SKM-1 treated with dmso at 0.1 percent for 144 hours (cell line): Measurements from ENCODE around the gene FZD10.

Experiments
- DNase-seq: peaks from one replicate; lab custom pipeline; 2025; ENCODE audit not compliant: unreplicated experiment; lab: John Stamatoyannopoulos, UW

Gene FZD10

GRCh38 chr12:130131801-130132200 is 30.5 kb upstream of the FZD10 start:
- DNase-seq = no peak

- no peak for DNase-seq
Measured at GRCh38 chr12:130132831-130133511, 29.3 kb upstream of the FZD10 start.

- no peak for DNase-seq
Measured at GRCh38 chr12:130133851-130134562, 28.3 kb upstream of the FZD10 start.

GRCh38 chr12:130134563-130134915 is 27.7 kb upstream of the FZD10 start:
- DNase-seq = no peak

GRCh38 chr12:130136509-130137039 is 25.7 kb upstream of the FZD10 start:
- no peak for DNase-seq

- DNase-seq = no peak
Measured at GRCh38 chr12:130137040-130138018, 24.9 kb upstream of the FZD10 start.

GRCh38 chr12:130138478-130138877 is 23.8 kb upstream of the FZD10 start:
- no peak for DNase-seq

- no peak for DNase-seq
Measured at GRCh38 chr12:130139567-130140421, 22.5 kb upstream of the FZD10 start.

GRCh38 chr12:130141105-130141504 is 21.2 kb upstream of the FZD10 start:
- no peak for DNase-seq

- no peak for DNase-seq
Measured at GRCh38 chr12:130141901-130142683, 20.2 kb upstream of the FZD10 start.

- DNase-seq = no peak
Measured at GRCh38 chr12:130142736-130143135, 19.5 kb upstream of the FZD10 start.

GRCh38 chr12:130143136-130143535 is 19.1 kb upstream of the FZD10 start:
- DNase-seq = no peak

GRCh38 chr12:130144256-130144655 is 18.0 kb upstream of the FZD10 start:
- no peak for DNase-seq

GRCh38 chr12:130145731-130146130 is 16.5 kb upstream of the FZD10 start:
- DNase-seq = no peak

GRCh38 chr12:130146176-130146931 is 15.9 kb upstream of the FZD10 start:
- DNase-seq = no peak

GRCh38 chr12:130147875-130148596 is 14.2 kb upstream of the FZD10 start:
- DNase-seq = no peak

- DNase-seq = no peak
Measured at GRCh38 chr12:130151846-130152245, 10.4 kb upstream of the FZD10 start.

GRCh38 chr12:130152386-130152785 is 9.9 kb upstream of the FZD10 start:
- no peak for DNase-seq
